NCI-H1105 treated with DMSO at 0.1 percent for 48 hours (cell line): Measurements from ENCODE around the gene TBRG1.
A peak's percentile ranks its signal among the peaks of the same experiment; 100 is the strongest.

Experiments used
- DNase-seq: peaks from one replicate; lab custom pipeline; 2025; lab: John Stamatoyannopoulos, UW

Gene TBRG1

GRCh38 chr11:124618863-124619262 lies 3.8 kb upstream of the TBRG1 start:
- no peak for DNase-seq

- DNase-seq = no peak
Observed at GRCh38 chr11:124623861-124624525, 1.3 kb downstream of the TBRG1 start.

- DNase-seq = no peak
Observed at GRCh38 chr11:124625504-124626168, 3.0 kb downstream of the TBRG1 start.

DNA sequence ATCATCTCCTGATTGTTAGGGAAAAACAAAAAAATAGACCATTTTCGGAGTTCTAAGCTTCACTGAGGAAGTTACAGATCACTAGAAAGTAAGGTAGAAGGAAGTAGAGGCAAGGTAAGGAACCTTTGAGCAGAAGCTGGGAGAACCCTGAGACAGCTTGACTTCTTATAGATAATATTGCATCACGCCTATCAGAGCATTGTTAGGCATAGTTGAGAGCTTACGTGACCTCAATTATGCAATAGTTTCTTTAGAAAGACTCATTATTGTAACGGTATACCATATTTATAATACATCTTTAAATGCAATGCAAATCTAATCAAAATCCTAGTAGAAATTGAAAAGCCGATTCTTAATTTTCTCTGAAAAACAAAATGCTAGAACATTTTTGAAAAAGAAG lies 4.9 kb downstream of the TBRG1 start:
- no peak for DNase-seq

GRCh38 chr11:124629961-124630360 lies 7.3 kb downstream of the TBRG1 start:
- no peak for DNase-seq

DNA sequence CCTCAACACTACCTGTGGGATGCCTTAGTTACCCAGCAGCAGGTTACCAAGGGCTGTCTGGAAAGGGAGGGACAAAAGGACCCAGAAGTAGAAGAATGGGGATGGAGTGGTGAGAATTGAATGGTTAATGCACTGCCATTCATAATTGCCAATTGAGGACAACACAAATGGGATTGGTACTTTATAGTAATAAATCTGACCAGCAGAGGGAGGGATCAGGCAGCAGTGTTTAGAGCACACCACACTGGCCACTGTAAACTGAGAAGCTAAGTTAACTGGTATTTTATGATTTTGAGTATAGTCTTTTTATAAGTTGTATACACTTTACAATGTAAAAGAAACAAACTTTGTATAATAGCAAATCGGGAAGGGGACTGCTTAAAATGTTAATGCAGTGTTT lies 10.7 kb downstream of the TBRG1 start:
- no peak for DNase-seq

- DNase-seq = no peak
Observed at GRCh38 chr11:124635932-124636331, 13.3 kb downstream of the TBRG1 start.

DNA sequence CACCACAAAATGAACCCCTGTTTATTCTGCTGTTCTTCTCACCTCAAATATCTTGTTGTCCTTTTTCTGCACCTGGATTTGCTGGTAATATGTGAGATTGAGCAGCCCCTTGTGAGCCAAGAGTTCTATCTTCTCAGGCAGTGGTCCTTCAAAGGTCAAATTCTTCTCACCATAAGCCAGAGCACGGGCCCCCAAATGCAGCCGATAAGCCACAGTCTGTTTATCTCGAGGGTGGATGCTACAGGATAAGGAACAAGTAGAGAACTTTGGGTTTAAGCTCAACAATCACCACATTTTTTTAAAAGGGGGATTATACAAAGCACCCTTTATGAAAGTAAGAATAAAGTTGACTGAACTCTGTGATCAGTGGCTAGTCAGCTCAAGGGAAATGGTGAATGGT lies 15.8 kb downstream of the TBRG1 start:
- no peak for DNase-seq

DNA sequence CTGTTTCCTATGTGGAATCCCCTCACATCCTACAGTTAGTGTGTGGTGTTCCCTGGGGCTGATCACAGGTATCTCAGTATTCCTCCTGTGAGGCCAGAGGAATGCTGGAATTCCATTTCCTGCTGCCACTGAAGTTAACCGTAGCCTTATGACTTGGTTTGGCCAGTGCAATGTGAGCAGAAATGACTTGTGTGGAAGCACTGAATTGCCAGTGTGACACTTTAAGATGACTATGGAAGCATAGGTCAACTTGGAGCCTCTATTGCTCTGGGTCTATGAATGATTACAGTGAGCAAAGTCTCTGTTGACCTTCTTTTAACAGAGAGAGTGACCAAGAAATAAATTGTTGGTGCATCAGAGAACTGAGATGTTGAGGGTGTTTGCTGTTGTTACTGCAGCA lies 16.5 kb downstream of the TBRG1 start:
- DNase-seq = no peak

DNA sequence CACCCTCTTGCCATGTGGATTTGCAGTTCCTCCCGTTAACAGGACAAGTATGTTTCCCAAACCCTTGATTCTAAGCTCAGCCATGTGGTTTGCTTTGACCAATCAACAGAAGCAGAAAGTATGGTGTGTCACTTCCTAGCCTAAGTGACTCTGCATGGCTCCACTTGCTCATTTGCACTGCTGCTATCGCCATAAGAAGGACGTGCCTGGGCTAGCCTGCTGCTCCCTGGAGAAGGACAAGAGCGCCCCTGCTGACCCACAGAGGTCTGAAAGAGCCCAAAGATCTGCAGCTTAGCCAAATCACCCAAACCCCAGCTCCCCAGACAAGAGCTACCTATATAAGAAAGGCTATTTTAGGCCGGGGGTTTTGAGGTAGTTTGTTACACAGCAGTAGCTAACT lies 18.0 kb downstream of the TBRG1 start:
- DNase-seq = no peak

DNA sequence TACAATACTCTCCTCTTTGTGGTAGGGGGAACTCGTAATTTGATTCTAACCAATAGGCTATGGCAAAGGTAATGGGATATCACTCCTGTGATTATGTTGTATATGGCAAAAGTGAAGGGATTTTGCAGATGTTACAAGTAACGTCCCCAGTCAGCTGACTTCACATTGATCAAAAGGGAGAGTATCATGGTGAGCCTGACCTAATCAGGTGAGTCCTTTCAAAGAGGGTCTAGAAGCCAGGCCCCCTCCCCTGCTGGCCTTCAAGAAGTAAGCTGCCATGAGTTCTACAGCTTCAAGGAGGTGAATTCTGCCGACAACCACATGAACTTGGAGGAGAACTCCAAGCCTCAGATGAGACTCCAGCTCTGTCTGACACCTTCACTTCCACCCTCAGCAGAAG lies 20.0 kb downstream of the TBRG1 start:
- DNase-seq = no peak

DNA sequence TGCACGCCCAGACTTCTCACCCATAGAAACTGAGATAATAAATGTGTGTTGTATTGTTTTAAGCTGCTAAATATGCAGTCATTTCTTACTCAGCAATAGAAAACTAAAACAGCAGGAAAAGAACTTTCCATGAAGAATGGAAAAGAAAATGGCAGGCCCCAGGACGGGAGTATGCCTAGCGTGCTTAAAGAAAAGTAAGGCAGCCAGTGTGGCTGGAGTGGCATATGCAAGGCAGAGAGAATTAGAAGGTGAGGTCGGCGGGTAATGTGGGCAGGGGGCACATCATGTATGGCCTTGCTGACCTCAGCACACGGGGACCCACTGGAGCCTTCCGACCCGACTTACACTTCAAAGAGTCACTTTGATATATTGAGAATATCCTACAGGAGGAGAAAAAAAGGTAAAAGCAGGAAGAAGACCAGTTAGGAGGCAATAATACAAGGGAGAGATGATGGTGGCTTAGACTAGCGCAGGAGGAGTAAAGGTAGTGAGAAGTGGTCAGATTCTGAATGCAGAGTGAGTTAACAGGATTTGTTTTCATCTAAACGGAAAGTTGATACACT lies 20.5 kb downstream of the TBRG1 start:
- no peak for DNase-seq

DNA sequence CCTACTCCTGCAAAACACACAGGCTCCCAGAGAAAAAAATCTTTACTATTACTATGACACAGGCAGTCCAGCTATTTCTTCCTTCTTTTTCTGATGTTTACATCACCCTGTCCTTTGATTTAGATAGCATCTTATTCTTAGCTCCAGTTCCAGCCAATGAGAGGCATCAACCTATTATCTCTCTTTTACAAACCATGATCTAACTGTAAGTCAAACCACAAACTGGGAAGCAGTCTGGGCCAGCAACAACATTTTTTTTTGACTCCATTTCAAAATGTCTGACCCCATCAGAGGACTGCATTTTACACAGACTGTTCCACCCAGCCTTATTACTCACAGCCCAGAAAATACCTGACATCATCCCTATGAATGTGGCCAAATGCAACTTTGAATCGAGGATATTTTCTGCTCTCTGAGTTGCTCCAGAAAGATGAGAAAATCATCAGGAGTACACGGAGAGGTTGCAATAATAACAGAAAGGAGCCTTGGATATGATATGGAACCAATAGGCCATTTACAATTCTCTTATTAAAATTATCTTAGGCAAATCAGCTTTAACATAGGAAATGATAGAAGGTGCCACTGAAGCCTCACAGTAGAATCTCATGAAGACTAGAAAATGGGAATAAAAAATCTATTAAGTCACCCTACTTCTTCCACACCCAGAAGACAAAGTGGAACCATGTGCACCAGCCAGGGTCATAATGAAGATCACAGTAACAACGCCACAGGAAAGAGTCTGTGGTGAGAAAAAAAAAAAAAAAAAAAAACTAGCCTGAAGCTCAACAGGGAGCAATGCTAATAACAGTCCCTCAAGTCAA lies 21.2 kb downstream of the TBRG1 start:
- no peak for DNase-seq

- DNase-seq = peak; percentile 87
Observed at GRCh38 chr11:124644426-124645280, 22.0 kb downstream of the TBRG1 start.

DNA sequence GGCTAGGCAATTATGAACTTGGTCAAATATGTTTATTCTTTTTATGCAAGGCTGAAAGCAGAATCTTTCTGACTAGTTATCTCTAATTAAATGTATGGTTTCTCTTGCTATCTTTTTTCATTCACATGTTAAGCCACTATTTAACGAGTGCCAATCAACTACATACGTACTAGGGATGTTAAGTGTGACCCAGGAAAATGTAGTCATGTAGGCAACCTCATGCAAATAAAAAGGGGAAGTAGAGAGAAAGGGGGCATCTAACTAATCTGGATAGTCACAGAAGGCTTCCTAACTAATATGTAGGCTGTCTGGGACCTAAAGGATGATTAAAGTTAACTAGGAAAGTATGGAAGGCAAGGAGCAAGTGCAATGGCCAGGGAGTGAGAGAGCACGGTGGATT lies 23.5 kb downstream of the TBRG1 start:
- DNase-seq = no peak

GRCh38 chr11:124648610-124649009 lies 25.9 kb downstream of the TBRG1 start:
- no peak for DNase-seq

GRCh38 chr11:124656774-124657630 lies 34.3 kb downstream of the TBRG1 start:
- peak; percentile 87 for DNase-seq

- DNase-seq = peak; percentile 42
Observed at GRCh38 chr11:124657904-124658303, 35.2 kb downstream of the TBRG1 start.

DNA sequence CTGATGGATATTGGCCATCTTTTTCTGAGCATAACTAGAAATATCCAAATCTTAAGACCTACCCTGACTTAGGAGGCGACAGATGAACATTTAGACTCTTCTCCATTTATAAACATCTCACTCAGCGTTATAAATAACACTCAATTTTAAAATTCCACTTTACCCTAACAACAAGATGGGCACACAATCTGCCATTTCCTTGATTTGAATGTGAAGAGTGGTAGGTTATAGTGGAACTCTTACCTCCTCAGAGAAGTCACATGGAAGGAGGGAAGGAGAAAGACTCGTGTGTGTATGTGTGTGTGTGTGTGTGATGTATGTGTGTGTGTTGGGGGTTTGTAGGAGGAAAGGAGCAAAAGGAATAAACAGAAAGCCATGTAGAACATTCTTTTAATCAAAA lies 35.8 kb downstream of the TBRG1 start:
- no peak for DNase-seq

DNA sequence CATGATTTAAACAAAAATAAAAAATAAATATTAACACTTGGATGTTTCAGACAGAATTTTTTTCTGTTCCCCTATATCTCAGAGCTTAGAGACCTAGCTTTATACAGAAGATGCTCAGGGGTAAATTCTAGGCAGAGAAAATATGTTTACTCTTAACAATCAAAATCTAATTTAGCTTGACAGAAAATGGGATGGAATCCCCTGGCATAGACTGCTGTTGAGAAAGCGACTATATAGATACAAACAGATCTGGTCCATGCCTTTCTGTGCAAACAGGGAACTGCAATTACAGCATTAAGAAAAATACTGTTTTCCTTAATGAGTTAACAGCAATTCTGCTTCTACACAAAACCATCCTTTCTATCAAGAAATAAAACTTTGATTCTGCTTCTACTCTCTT lies 36.3 kb downstream of the TBRG1 start:
- no peak for DNase-seq

DNA sequence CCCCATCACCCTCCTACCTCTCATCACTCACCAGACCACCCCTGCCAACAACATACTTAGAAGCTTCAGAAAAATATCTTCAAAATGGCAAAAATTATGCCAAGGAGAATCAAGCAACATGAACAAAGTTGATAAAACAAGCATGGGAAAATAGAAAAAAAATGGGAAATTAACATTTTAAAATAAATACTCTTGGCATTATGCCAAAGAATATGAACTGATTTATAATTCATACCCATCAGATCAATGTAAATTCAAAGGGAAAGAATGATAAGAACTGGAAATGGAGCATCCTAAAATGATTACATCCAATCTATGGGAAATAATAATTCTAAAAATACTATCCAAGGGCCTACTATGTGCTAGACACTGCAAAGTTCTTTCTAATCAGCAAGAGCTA lies 38.9 kb downstream of the TBRG1 start:
- no peak for DNase-seq
